K562 (cell line): ENCODE measurements around the gene NEURL1. TPM values are rescaled to one million over a fixed set of nuclear protein-coding genes. Genes with fewer than 3 reads are reported as not detected.

Source experiments
- ATAC-seq: fragments of 200-7000 bp; cut with Tn5 transposase; 3 replicates; pipeline ENCODE4 v1.9.1; 2020; ENCODE audit warnings: moderate library complexity
- BruUV-seq: library from RNA; stranded (reverse); fragments of 400-500 nt; replicated peaks from 2 replicates; lab custom pipeline; 2021; lab: Mats Ljungman, UMichigan
- CTCF ChIA-PET: fragments of 300-600 bp; formaldehyde crosslinking; extraction: SDS; loops from one replicate; lab custom pipeline; 2021; ENCODE audit warnings: low intra/inter-chr PET ratio; lab: Yijun Ruan, JAX
- POLR2A ChIA-PET: fragments of 300-600, 350-650 bp; sonication (Branson Sonifier 250); formaldehyde crosslinking; extraction: SDS; loops from one replicate; lab custom pipeline; 2021; ENCODE audit warnings: antibody characterized with exemption, inconsistent platforms; lab: Yijun Ruan, JAX
- DNase-seq, 4 experiments: peaks; one replicate each; pipeline versions ENCODE4 v3.0.0 to v3.0.0-alpha.2; 2011 to 2018; ENCODE audit warnings: low spot score in 3 of 4, mixed read lengths in 3 of 4; ENCODE audit errors: extremely low read depth in 1 of 4
- FAIRE-seq: peaks from 2 replicates; lab custom pipeline; 2011; peaks lifted over from hg19 to GRCh38; lab: Jason Lieb, UNC
- H2AFZ ChIP-seq: 2 replicates; pipeline ENCODE4 v1.6.0; 2011; ENCODE audit warnings: low read depth, low read length, control low read depth, inconsistent platforms
- H3K27ac ChIP-seq: fragments of 200-600 bp; 3 replicates; pipeline ENCODE4 v1.8.0; 2011; ENCODE audit warnings: low read depth, mild to moderate bottlenecking, control low read depth, inconsistent platforms, low read length, moderate library complexity, mixed read lengths; ENCODE audit errors: extremely low read depth
- H3K27me3 ChIP-seq, 2 experiments: fragments of 300-600 bp in 1 of 2; 2 replicates in 1 of 2; 3 replicates in 1 of 2; pipeline versions ENCODE4 v1.6.0 to v1.8.0; 2011; ENCODE audit warnings: inconsistent platforms in 2 of 2, low read length in 2 of 2, mild to moderate bottlenecking in 1 of 2, mixed read lengths in 1 of 2, moderate library complexity in 1 of 2; ENCODE audit not compliant: control insufficient read depth in 2 of 2, insufficient read depth in 2 of 2
- H3K36me3 ChIP-seq: fragments of 300-600 bp; 3 replicates; pipeline ENCODE4 v1.8.0; 2011; ENCODE audit warnings: mild to moderate bottlenecking, low read length, inconsistent platforms; ENCODE audit not compliant: control insufficient read depth, insufficient read depth
- H3K4me1 ChIP-seq, 2 experiments: fragments of 200-600 bp in 1 of 2; replicated peaks in 1 of 2; 2 replicates in 1 of 2; 3 replicates in 1 of 2; pipeline versions ENCODE4 v1.5.1 to v1.8.0; 2011; ENCODE audit warnings: inconsistent platforms in 2 of 2, low read length in 2 of 2, mild to moderate bottlenecking in 1 of 2, mixed read lengths in 1 of 2, moderate library complexity in 1 of 2; ENCODE audit not compliant: control insufficient read depth in 2 of 2, insufficient read depth in 2 of 2
- H3K4me2 ChIP-seq: 2 replicates; pipeline ENCODE4 v1.6.1; 2011; ENCODE audit warnings: low read length, control low read depth, inconsistent platforms, mixed read lengths; ENCODE audit not compliant: insufficient read depth
- H3K4me3 ChIP-seq: fragments of 200-600 bp; sonication (generic), shearing (Covaris generic); 2 replicates; pipeline ENCODE4 v1.5.1; 2016; ENCODE audit warnings: control low read depth, inconsistent platforms
- H3K79me2 ChIP-seq: fragments of 200-600 bp; 3 replicates; pipeline ENCODE4 v1.8.0; 2011; ENCODE audit warnings: low read length, inconsistent platforms; ENCODE audit not compliant: control insufficient read depth, insufficient read depth
- H3K9ac ChIP-seq, 2 experiments: 2 replicates each; pipeline versions ENCODE4 v1.6.0 to v1.6.1; 2011; ENCODE audit warnings: low read depth in 2 of 2, low read length in 2 of 2, control low read depth in 1 of 2, inconsistent platforms in 1 of 2, mild to moderate bottlenecking in 1 of 2, mixed read lengths in 1 of 2; ENCODE audit not compliant: insufficient read depth in 1 of 2
- H3K9me1 ChIP-seq: one replicate; pipeline ENCODE4 v1.6.0; 2011; ENCODE audit warnings: inconsistent platforms, mild to moderate bottlenecking, low read length, moderate library complexity; ENCODE audit not compliant: control insufficient read depth, insufficient read depth
- H3K9me3 ChIP-seq: replicated peaks from 2 replicates; pipeline ENCODE4 v1.5.1; 2011; ENCODE audit warnings: low read depth, low read length, inconsistent platforms; ENCODE audit not compliant: control insufficient read depth, insufficient read depth
- H4K20me1 ChIP-seq: replicated peaks from 2 replicates; pipeline ENCODE4 v1.6.1; 2011; ENCODE audit warnings: low read length, inconsistent platforms, mixed read lengths; ENCODE audit not compliant: control insufficient read depth, insufficient read depth
- BRF1 ChIP-seq: IDR thresholded peaks from 3 replicates; pipeline ENCODE4 v1.6.1; 2011; ENCODE audit warnings: borderline replicate concordance, mild to moderate bottlenecking; ENCODE audit not compliant: insufficient read length; ENCODE audit errors: extremely low read depth
- ESRRB ChIP-seq: fragments of 250-450 bp; sonication (Bioruptor Pico); IDR thresholded peaks from 2 replicates; pipeline ENCODE4 v1.5.0; 2020; ENCODE audit warnings: mild to moderate bottlenecking, moderate library complexity, borderline replicate concordance
- ETS2 ChIP-seq: IDR thresholded peaks from 2 replicates; pipeline ENCODE4 v1.6.1; 2016; ENCODE audit warnings: borderline replicate concordance, missing genetic modification characterization, mild to moderate bottlenecking, moderate library complexity, missing compliant biosample characterization; ENCODE audit not compliant: poor library complexity, severe bottlenecking
- GABPB1 ChIP-seq: sonication (generic); formaldehyde crosslinking; IDR thresholded peaks from 2 replicates; pipeline ENCODE4 v1.8.0; 2022; ENCODE audit warnings: mild to moderate bottlenecking, missing genetic modification reagents
- KAT8 ChIP-seq: fragments of 450-650 bp; IDR thresholded peaks from 2 replicates; pipeline ENCODE4 v1.6.1; 2016; ENCODE audit warnings: low read depth, mild to moderate bottlenecking
- KLF13 ChIP-seq: fragments of 450-650 bp; IDR thresholded peaks from 2 replicates; pipeline ENCODE4 v1.6.1; 2016; ENCODE audit warnings: missing genetic modification characterization, low read depth, mild to moderate bottlenecking, missing compliant biosample characterization, moderate library complexity, borderline replicate concordance
- MBD2 ChIP-seq: sonication (generic); IDR thresholded peaks from 2 replicates; pipeline ENCODE4 v1.6.1; 2016; ENCODE audit warnings: low read depth, borderline replicate concordance
- NCOA2 ChIP-seq, 2 experiments: fragments of 450-650 bp; IDR thresholded peaks; 2 replicates each; pipeline ENCODE4 v1.6.1; 2018; ENCODE audit warnings: mild to moderate bottlenecking in 2 of 2, moderate library complexity in 1 of 2; ENCODE audit not compliant: partially characterized antibody in 2 of 2
- NRF1 ChIP-seq, 2 experiments: fragments of 450-650 bp; IDR thresholded peaks in 1 of 2; conservative IDR thresholded peaks in 1 of 2; 2 replicates each; pipeline ENCODE4 v1.6.1; 2014; ENCODE audit warnings: mild to moderate bottlenecking in 2 of 2
- PKNOX1 ChIP-seq: fragments of 450-650 bp; IDR thresholded peaks from 2 replicates; pipeline ENCODE4 v1.6.1; 2016
- RB1 ChIP-seq: fragments of 450-650 bp; IDR thresholded peaks from 2 replicates; pipeline ENCODE4 v1.6.1; 2017; ENCODE audit warnings: low read depth, mild to moderate bottlenecking
- SP1 ChIP-seq: sonication (generic); formaldehyde crosslinking; IDR thresholded peaks from 2 replicates; pipeline ENCODE4 v1.8.1; 2022; ENCODE audit warnings: mild to moderate bottlenecking, missing genetic modification reagents
- SRF ChIP-seq, 2 experiments: fragments of 250-450, 450-650 bp in 1 of 2; sonication (Bioruptor Pico) in 1 of 2; sonication (generic) in 1 of 2; formaldehyde crosslinking; IDR thresholded peaks; 2 replicates each; pipeline versions ENCODE4 v1.5.0 to v1.5.1; 2020 to 2022; ENCODE audit warnings: mild to moderate bottlenecking in 1 of 2, missing genetic modification reagents in 1 of 2
- ZFP1 ChIP-seq: fragments of 450-650 bp; formaldehyde crosslinking; IDR thresholded peaks from 2 replicates; pipeline ENCODE4 v1.4.0; 2020; ENCODE audit warnings: mild to moderate bottlenecking, mixed read lengths
- ZNF121 ChIP-seq: sonication (generic); formaldehyde crosslinking; conservative IDR thresholded peaks from 2 replicates; pipeline ENCODE4 v1.8.0; 2022; ENCODE audit warnings: missing genetic modification reagents
- ZNF140 ChIP-seq: fragments of 250-450 bp; sonication (Bioruptor Pico); IDR thresholded peaks from 2 replicates; pipeline ENCODE4 v1.8.0; 2021; ENCODE audit warnings: moderate library complexity, mild to moderate bottlenecking, inconsistent platforms
- ZNF224 ChIP-seq: sonication (generic); formaldehyde crosslinking; IDR thresholded peaks from 2 replicates; pipeline ENCODE4 v1.8.0; 2022; ENCODE audit warnings: mild to moderate bottlenecking, missing genetic modification reagents
- ZNF436 ChIP-seq: fragments of 250-450, 450-650 bp; sonication (Bioruptor Pico); formaldehyde crosslinking; IDR thresholded peaks from 2 replicates; pipeline ENCODE4 v1.7.0; 2020; ENCODE audit warnings: mild to moderate bottlenecking
- ZNF655 ChIP-seq: fragments of 250-450 bp; sonication (Bioruptor Pico); IDR thresholded peaks from 2 replicates; pipeline ENCODE4 v1.5.0; 2021
- ZNF75A ChIP-seq: fragments of 450-650 bp; formaldehyde crosslinking; IDR thresholded peaks from 2 replicates; pipeline ENCODE4 v1.4.0; 2020; ENCODE audit warnings: mild to moderate bottlenecking
- WGBS: fragments of 100-300 bp; shearing (Covaris generic); methylation state at CpG from one replicate; pipeline ENCODE4 v1.1.6; 2016; ENCODE audit warnings: low coverage, mixed read lengths; ENCODE audit not compliant: insufficient coverage; ENCODE audit errors: missing lambda C conversion rate; 5-methylcytosine and 5-hydroxymethylcytosine counted together
- in situ Hi-C: fragments of 300-500 bp; cut with MboI; formaldehyde crosslinking; loops from 4 replicates; pipeline ENCODE4 v1.15.0; 2018; ENCODE audit warnings: inconsistent platforms, mixed read lengths
- intact Hi-C: fragments of 100-400 bp; cut with micrococcal nuclease; formaldehyde crosslinking; loops from 2 replicates; pipeline ENCODE4 v1.14.2; 2022
- polyA plus RNA-seq, 8 experiments: library from polyadenylated mRNA; depleted of rRNA in 4 of 8; stranded (reverse) in 5 of 8; unstranded in 3 of 8; fragments of >200 nt; fragmentation: Nextera tagmentation in 2 of 8; fragmentation: Illumina TruSeq in 1 of 8; extraction: Ambion mirVana in 2 of 8; extraction: Trizol in 1 of 8; gene quantifications; 2 replicates each; pipeline versions ENCODE4 v1.2.1 to v1.2.3, GENCODE V29; 2011 to 2014; ENCODE audit warnings: inconsistent platforms in 1 of 8, missing spikeins in 1 of 8
- total RNA-seq, 7 experiments: library from RNA; depleted of rRNA in 6 of 7; stranded (reverse); fragments of >200 nt in 6 of 7; fragmentation: Illumina TruSeq in 2 of 7; extraction: Trizol in 2 of 7; gene quantifications; 2 replicates each; pipeline versions ENCODE4 v1.2.1 to v1.2.3, GENCODE V29; 2011 to 2021; ENCODE audit warnings: low replicate concordance in 1 of 7

Gene NEURL1
- total and polyA plus RNA-seq, 9 of the 15 experiments (the other 6 are each of a cell fraction or from before 2014, with no cell fraction given) = 0.01 to 0.45 (median 0.16) TPM; not detected in 5

DNA sequence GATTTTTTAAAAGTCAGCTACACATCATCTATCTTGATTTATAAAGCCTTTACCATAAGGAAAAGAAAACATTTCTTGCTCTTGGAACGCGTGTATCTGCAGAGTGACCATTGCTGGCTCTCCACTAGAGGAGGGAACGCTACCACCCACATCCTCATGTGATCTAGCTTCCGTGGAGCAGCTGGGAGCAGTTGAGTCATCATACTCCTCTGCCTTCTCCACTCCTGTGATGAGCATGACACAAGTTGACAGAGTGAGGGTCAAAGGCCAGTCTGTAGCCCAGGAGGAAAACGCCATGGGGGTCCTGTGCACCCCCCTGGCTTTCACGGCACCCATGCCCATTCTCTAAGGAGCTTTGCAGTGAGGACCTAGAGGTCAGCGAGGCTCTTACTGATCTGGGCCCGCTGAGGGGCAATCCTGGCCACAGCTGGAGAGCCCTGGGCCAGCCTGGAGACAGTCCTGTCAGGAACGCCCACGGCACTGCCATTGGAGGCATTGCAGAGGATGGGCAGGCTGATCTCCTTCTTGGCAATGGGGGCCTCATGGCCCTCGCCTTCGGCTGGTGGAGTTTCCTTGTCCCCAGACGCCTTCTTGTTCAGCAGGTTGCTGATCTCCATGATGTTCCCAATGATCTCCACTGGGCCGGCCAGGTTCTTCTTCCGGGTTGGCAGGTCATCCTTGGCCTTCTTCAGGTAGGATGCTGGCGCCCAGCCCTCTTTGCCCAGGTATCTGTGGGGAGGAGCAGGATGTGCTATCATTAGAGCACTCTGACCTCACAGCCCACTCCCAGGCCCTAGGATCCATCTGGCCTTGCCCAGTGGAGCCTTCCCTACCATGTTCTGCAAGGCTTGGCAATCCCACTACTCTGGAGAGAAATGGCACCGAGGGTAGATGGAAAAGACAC lies 119.2 kb downstream of the NEURL1 start (continued):
- TF ChIP-seq ZNF224 (CRISPR knock-in tag) = no peak
- no peak for TF ChIP-seq ZNF436 (CRISPR knock-in tag)
- TF ChIP-seq PKNOX1 = 0 out of 2 replicates have a peak, but pooled peaks have one; percentile 12
- TF ChIP-seq ZNF121 (CRISPR knock-in tag) = no peak
- TF ChIP-seq SRF (CRISPR knock-in tag; IDR thresholded peaks at IDR 0.05) = no peak
- TF ChIP-seq ZFP1 = no peak
- TF ChIP-seq ETS2 (tag) = no peak
- TF ChIP-seq NRF1 (conservative IDR thresholded peaks at IDR 0.05 in 1 of 2, IDR thresholded peaks at IDR 0.05 in 1 of 2) = no peak
- TF ChIP-seq, all 486 proteins: peak for 42

GRCh38 chr10:103613616-103614015 lies 120.1 kb downstream of the NEURL1 start:
- no peak overlapping the region for H3K27ac ChIP-seq
- no peak overlapping the region for H3K9ac ChIP-seq
- FAIRE-seq (no peak), ATAC-seq (no peak), DNase-seq (no peak)
- CTCF ChIA-PET = no interaction called here
- WGBS = 80% methylated on average over 2 of the region's 2 CpGs
- H3K79me2 ChIP-seq = no peaks in the 10 kb centered on the region
- H3K4me1 ChIP-seq = peaks cover 51 to 57% of the 10 kb centered on the region in 2 experiments
- no peak overlapping the region for H3K4me3 ChIP-seq
- H3K4me2 ChIP-seq = no peak overlapping the region
- peaks cover 4% of the 10 kb centered on the region for H3K9me1 ChIP-seq
- no peaks in the 10 kb centered on the region for H4K20me1 ChIP-seq
- BruUV-seq = no TSS peak
- peaks cover 53% of the 10 kb centered on the region; the same call in 2 of the 3 replicates for H3K36me3 ChIP-seq
- H3K27me3 ChIP-seq = no peaks in the 10 kb centered on the region
- H2AFZ ChIP-seq = no peak overlapping the region
- intact Hi-C loops (no loop called here), in situ Hi-C loops (no loop called here)
- no peaks in the 10 kb centered on the region for H3K9me3 ChIP-seq
- POLR2A ChIA-PET = interaction anchor here (1.1 kb wide), 1 partner anchor 20 kb away, joined by 4 read pairs; no protein-coding TSS in a partner anchor
- no peak for TF ChIP-seq ESRRB (CRISPR knock-in tag)
- no peak for TF ChIP-seq NCOA2 (IDR thresholded peaks at IDR 0.05; ENCODE audit: partially characterized antibody in 2 of 2)
- TF ChIP-seq ZNF75A (CRISPR knock-in tag) = no peak
- no peak for TF ChIP-seq ZNF655 (CRISPR knock-in tag)
- no peak for TF ChIP-seq MBD2
- TF ChIP-seq BRF1 = no peak
- no peak for TF ChIP-seq RB1
- no peak for TF ChIP-seq KLF13 (tag)
- TF ChIP-seq ZNF140 (CRISPR knock-in tag) = no peak
- no peak for TF ChIP-seq GABPB1 (CRISPR knock-in tag)
- no peak for TF ChIP-seq KAT8
- TF ChIP-seq SP1 (CRISPR knock-in tag) = no peak
